Heart left ventricle (tissue), 16 donors: ENCODE results near the gene CPEB2. TPM values are rescaled to one million over a fixed set of nuclear protein-coding genes. Genes with fewer than 3 reads are reported as not detected.

Source experiments
- ATAC-seq, 4 donors: fragments of 200-7000 bp; cut with Tn5 transposase; one replicate each; pipeline ENCODE4 v1.9.1; 2020 to 2022; ENCODE audit warnings: moderate library complexity in 4 of 4, mild to moderate bottlenecking in 3 of 4, moderate number of reproducible peaks in 1 of 4
- DNase-seq, 5 donors: peaks; one replicate each; pipeline ENCODE4 v3.0.0-alpha.2; 2020
- H3K27ac ChIP-seq, 12 donors: fragments of 200-600 bp; sonication (generic) in 4 of 12; one replicate each; pipeline versions ENCODE4 v1.5.0 to v1.8.0; 2016 to 2022; ENCODE audit warnings: mild to moderate bottlenecking in 2 of 12
- H3K27me3 ChIP-seq, 9 donors: fragments of 200-600 bp; sonication (generic) in 2 of 9; one replicate each; pipeline versions ENCODE4 v1.5.1 to v1.8.0; 2016 to 2022; ENCODE audit warnings: mild to moderate bottlenecking in 3 of 9
- H3K36me3 ChIP-seq, 9 donors: fragments of 200-600 bp; sonication (generic) in 2 of 9; one replicate each; pipeline versions ENCODE4 v1.5.0 to v1.8.0; 2018 to 2022; ENCODE audit warnings: mild to moderate bottlenecking in 2 of 9
- H3K4me1 ChIP-seq, 12 donors: fragments of 200-600 bp; sonication (generic) in 4 of 12; one replicate each; pipeline versions ENCODE4 v1.5.0 to v1.8.0; 2016 to 2022; ENCODE audit warnings: mild to moderate bottlenecking in 3 of 12
- H3K4me3 ChIP-seq, 12 donors: fragments of 200-600 bp; sonication (generic) in 4 of 12; one replicate each; pipeline versions ENCODE4 v1.5.0 to v1.8.0; 2017 to 2022; ENCODE audit warnings: mild to moderate bottlenecking in 9 of 12, moderate library complexity in 4 of 12
- H3K9me3 ChIP-seq, 12 donors: fragments of 200-600 bp; sonication (generic) in 4 of 12; one replicate each; pipeline versions ENCODE4 v1.5.0 to v1.8.0; 2016 to 2022; ENCODE audit warnings: mild to moderate bottlenecking in 1 of 12
- POLR2A ChIP-seq, 2 donors: fragments of 450-650 bp; IDR thresholded peaks; one replicate each; pipeline ENCODE4 v1.6.1; 2017; ENCODE audit warnings: antibody characterized with exemption in 2 of 2, mild to moderate bottlenecking in 2 of 2, moderate library complexity in 2 of 2
- WGBS, 4 donors: extraction: QIAGEN DNeasy Blood & Tissue Kit in 2 of 4; methylation state at CpG; one replicate each; pipeline versions ENCODE4 v1.1.5 to v1.1.7; 2013 to 2018; 5-methylcytosine and 5-hydroxymethylcytosine counted together
- intact Hi-C, 10 donors: fragments of 100-400 bp; cut with DNase I; formaldehyde crosslinking; loops; one replicate each; pipeline versions ENCODE4 v1.11.1 to v1.14.2; 2022
- polyA plus RNA-seq, 2 donors: library from polyadenylated mRNA; stranded (reverse); fragments of 200-250 nt; gene quantifications; one replicate each; pipeline ENCODE4 v1.2.3, GENCODE V29; 2013
- total RNA-seq, 9 donors: library from RNA; depleted of rRNA in 2 of 9; stranded (reverse); fragments of >200 nt in 2 of 9; fragmentation: NEBNext Ultra II Directional in 3 of 9; extraction: Animal tissue kit (Norgen Biotek cat#: 25700) in 3 of 9; gene quantifications; one replicate each; pipeline versions ENCODE4 v1.1.0 to v1.2.4, GENCODE V29; 2016 to 2023
- TF ChIP-seq, protein P1 (sequence below), 12 donors: fragments of 200-600 bp; sonication (generic) in 4 of 12; IDR thresholded peaks; one replicate each; pipeline versions ENCODE4 v1.5.0 to v1.8.0; 2018 to 2022; ENCODE audit warnings: antibody characterized with exemption in 12 of 12, mild to moderate bottlenecking in 5 of 12
- donor health status: ischemic (EF 13 %, LVEDD 7.1; RV severe dilation, severe dysfunction).
- donor health status: healthy with polysubstance abuse.
- donor health status: DM: no; HTN: yes; CAD: no.
- donor health status: DM: no; HTN: no; CAD: no.
- donor health status: ischemic (EF 25% LVEDD 6.9; RV normal size, moderate dysfunction).
- donor health status: ischemic (EF 25% LVEDD 5.7; RV mildly dilated, moderate dysfunction).
- donor health status: healthy.
- donor health status: DM: yes; HTN: yes; CAD: no.
- donor health status: ischemic (EF 35%, LVEDD 5.7; RV mildly dilated, moderate dysfunction).
- donor health status: nonischemic (EF 11% LVEDD 7.7; RV severe dilation, severe dysfunction).
- donor health status: DM: yes; HTN: yes; CAD: no.
- donor health status: PGD.
- donor health status: ischemic (EF 29% LVEDD 5.4; RV normal size, mild dysfunction).
- donor health status: nonischemic (EF 23%, LVEDD 6.1; RV moderate dilation, normal function).

The CPEB2 gene
- total and polyA plus RNA-seq, 11 donors = 4.2 to 26.1 (median 17.2) TPM

DNA sequence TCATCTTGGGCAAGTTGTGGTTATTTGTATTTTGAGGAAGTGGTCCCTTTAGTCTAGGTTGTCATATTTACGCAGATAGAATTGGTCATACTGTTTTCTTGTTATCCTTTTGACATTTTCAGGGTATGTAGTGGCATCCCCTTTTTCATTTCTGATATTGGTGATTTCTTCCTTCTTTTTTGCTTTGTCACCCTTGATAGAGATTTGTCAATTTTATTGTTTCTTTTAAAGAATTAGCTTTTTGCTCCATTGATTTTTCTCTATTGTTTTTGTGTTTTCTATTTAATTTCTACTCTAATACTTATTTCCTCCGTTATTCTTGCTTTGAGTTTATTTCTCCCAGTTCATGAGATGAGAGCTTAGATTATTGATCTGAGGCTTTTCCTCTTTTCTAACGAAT is 87.7 kb downstream of the CPEB2 start:
- no peak for ATAC-seq
- WGBS, 4 donors = 91 to 95% (median 92%) methylated on average over 3 of the region's 3 CpGs
- intact Hi-C loops = no loop called here

DNA sequence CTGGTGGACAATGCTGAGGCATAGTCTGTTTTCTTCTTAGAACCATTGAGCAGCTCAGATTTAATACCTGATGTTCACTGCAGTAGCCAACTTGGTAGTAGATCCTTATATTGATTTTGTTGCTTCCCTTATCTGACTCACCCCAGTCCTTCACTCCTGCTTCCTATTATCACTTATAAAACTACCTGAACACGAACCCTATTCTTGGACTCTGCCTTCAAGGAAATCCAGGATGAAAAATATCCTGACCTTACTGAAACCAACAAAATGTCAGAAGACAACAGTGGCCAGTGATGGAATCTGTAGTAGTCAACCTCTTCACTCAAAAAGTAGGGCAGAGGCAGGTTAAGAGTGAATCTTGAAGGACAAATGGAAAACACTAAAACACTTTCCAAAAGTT is 98.1 kb downstream of the CPEB2 start:
- intact Hi-C loops = no loop called here
- ATAC-seq = no peak
- Histone ChIP-seq H3K4me3 (no peak overlapping the region), H3K36me3 (no peaks in the 10 kb centered on the region), H3K27me3 (no peaks in the 10 kb centered on the region), H3K27ac (no peak overlapping the region), H3K4me1 (no peaks in the 10 kb centered on the region), H3K9me3 (no peaks in the 10 kb centered on the region)
- DNase-seq = no peak
- 68 to 79% (median 75%) methylated on average over 1 of the region's 1 CpG for whole genome bisulfite sequencing, 4 donors
- TF ChIP-seq, protein P1, sequence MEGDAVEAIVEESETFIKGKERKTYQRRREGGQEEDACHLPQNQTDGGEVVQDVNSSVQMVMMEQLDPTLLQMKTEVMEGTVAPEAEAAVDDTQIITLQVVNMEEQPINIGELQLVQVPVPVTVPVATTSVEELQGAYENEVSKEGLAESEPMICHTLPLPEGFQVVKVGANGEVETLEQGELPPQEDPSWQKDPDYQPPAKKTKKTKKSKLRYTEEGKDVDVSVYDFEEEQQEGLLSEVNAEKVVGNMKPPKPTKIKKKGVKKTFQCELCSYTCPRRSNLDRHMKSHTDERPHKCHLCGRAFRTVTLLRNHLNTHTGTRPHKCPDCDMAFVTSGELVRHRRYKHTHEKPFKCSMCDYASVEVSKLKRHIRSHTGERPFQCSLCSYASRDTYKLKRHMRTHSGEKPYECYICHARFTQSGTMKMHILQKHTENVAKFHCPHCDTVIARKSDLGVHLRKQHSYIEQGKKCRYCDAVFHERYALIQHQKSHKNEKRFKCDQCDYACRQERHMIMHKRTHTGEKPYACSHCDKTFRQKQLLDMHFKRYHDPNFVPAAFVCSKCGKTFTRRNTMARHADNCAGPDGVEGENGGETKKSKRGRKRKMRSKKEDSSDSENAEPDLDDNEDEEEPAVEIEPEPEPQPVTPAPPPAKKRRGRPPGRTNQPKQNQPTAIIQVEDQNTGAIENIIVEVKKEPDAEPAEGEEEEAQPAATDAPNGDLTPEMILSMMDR (IDR thresholded peaks at IDR 0.05) = no peak
- TF ChIP-seq POLR2A (IDR thresholded peaks at IDR 0.05) = no peak

More for the DNA sequence above, 87.7 kb downstream of the CPEB2 start:
- no peaks in the 10 kb centered on the region for H3K9me3 ChIP-seq
- H3K36me3 ChIP-seq = no peaks in the 10 kb centered on the region
- no peak for DNase-seq
- H3K4me3 ChIP-seq = no peak overlapping the region
- no peaks in the 10 kb centered on the region for H3K4me1 ChIP-seq
- TF ChIP-seq, protein P1 (IDR thresholded peaks at IDR 0.05) = no peak
- TF ChIP-seq POLR2A (IDR thresholded peaks at IDR 0.05) = no peak
- no peak overlapping the region for H3K27ac ChIP-seq
- no peaks in the 10 kb centered on the region for H3K27me3 ChIP-seq

DNA sequence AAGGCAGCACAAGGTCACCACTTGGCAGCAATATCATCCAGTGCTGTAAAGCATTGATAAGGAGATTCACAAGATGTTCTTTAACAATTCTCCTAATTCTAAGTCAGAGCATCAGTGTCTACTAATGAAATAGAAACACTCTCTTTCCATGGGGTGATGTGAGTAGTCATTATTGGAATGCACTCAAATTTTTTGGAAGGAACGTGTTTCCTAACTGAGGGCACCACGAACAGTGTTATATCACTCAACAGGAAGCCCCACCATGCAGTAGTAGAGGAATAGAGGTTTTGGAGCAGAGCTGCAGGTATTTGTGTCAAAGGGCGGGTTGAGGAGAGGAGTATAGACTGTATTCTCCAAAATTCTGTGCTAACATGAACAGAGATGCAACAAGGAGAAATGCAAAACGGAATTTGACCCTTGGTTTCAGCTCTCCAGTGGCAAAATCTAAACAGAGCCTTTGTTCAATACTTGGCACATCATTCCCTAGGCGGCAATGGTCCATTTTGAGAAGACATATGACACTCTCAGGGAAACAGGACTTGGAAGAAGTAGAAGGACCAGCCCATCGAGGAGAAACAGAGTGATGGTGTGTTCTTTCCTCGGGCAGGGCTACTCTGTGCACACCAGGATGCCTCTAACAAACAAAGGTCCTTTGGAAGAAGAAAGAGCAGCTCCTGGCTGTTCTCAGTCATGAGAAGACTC is 98.9 kb downstream of the CPEB2 start:
- WGBS, 4 donors = 63 to 78% (median 74%) methylated on average over 7 of the region's 7 CpGs
- H3K4me1 ChIP-seq = no peaks in the 10 kb centered on the region
- intact Hi-C loops = no loop called here
- TF ChIP-seq POLR2A (IDR thresholded peaks at IDR 0.05) = no peak
- TF ChIP-seq, protein P1 (IDR thresholded peaks at IDR 0.05) = no peak
- H3K27ac ChIP-seq = no peak overlapping the region
- no peaks in the 10 kb centered on the region for H3K27me3 ChIP-seq
- H3K4me3 ChIP-seq = no peak overlapping the region
- H3K36me3 ChIP-seq = no peaks in the 10 kb centered on the region
- H3K9me3 ChIP-seq = no peaks in the 10 kb centered on the region
- DNase-seq (no peak), ATAC-seq (no peak)

DNA sequence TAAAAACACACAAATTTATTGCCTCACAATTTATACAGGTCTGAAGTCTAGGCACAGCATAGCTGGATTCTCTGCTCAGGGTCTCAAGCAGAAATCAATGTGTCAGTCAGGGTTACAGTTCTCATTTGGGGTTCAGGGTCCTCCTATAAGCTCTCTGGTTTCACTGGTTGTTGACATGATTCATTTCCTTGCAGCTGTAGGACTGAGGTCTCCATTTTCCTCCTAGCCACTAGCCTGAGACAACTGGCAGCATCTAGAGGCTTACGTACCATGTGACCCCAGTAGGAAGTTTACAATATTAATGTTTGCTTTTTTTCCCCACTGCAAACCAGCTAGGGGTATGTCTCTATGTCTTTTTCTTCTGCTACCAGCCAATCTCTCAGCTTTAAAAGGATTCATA is 102.5 kb downstream of the CPEB2 start:
- no peak for TF ChIP-seq POLR2A (IDR thresholded peaks at IDR 0.05)
- TF ChIP-seq, protein P1 (IDR thresholded peaks at IDR 0.05) = no peak
- ATAC-seq (no peak), DNase-seq (no peak)
- H3K36me3 ChIP-seq = no peaks in the 10 kb centered on the region
- no peaks in the 10 kb centered on the region for H3K27me3 ChIP-seq
- H3K9me3 ChIP-seq = no peaks in the 10 kb centered on the region
- no peaks in the 10 kb centered on the region for H3K4me1 ChIP-seq
- intact Hi-C loops = no loop called here
- 90 to 100% (median 91%) methylated on average over 1 of the region's 1 CpG for WGBS, 4 donors
- H3K27ac ChIP-seq = no peak overlapping the region
- H3K4me3 ChIP-seq = no peak overlapping the region
